NCI-H1092 treated with DMSO at 0.1 percent for 48 hours (cell line): ENCODE data around the gene C3orf22.

ENCODE experiments used
- DNase-seq: peaks from one replicate; lab custom pipeline; 2025; lab: John Stamatoyannopoulos, UW

The C3orf22 gene

GRCh38 chr3:126556637-126557414 lies 1.9 kb downstream of the C3orf22 start:
- no peak for DNase-seq

DNA sequence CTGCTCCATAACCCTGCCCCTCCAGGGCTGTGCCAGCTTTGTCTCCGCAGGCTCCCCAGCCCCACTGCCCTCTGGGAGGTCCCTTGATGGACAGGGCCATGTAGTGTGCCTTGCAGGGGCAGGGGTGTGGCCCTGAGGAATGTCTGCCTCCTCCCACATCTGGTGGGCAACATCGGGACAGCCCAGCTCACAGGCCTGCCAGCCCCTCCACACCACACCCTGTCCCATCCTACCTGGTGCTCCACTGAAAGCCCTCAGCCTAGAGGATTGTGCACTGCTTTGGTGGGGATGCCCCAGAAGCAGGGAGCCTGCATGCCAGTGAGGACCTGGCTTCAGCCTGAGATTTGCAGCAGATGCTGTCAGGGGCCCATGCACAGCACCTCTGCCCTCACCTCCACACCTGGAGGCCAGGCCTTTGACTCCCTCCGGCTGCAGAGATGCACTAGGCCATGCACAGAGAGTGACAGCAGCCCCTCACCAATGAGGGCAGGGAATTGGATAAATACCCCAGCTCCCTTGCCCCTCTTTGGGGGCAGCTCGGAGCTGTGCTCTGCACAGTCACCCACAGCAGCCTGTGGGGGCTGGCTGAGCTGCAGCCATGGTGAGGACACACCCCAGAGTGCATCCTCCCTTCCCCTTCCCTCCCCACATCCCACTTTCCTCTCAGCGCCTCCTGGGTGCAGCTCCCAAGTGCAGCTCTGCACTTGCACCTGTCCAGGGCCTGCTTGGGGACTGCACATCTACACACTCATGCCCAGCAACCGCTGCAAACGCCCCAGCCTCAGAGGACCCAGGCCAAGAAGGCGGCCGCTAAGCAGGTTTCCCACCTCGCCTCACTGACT lies 2.7 kb downstream of the C3orf22 start:
- DNase-seq: no peak

DNA sequence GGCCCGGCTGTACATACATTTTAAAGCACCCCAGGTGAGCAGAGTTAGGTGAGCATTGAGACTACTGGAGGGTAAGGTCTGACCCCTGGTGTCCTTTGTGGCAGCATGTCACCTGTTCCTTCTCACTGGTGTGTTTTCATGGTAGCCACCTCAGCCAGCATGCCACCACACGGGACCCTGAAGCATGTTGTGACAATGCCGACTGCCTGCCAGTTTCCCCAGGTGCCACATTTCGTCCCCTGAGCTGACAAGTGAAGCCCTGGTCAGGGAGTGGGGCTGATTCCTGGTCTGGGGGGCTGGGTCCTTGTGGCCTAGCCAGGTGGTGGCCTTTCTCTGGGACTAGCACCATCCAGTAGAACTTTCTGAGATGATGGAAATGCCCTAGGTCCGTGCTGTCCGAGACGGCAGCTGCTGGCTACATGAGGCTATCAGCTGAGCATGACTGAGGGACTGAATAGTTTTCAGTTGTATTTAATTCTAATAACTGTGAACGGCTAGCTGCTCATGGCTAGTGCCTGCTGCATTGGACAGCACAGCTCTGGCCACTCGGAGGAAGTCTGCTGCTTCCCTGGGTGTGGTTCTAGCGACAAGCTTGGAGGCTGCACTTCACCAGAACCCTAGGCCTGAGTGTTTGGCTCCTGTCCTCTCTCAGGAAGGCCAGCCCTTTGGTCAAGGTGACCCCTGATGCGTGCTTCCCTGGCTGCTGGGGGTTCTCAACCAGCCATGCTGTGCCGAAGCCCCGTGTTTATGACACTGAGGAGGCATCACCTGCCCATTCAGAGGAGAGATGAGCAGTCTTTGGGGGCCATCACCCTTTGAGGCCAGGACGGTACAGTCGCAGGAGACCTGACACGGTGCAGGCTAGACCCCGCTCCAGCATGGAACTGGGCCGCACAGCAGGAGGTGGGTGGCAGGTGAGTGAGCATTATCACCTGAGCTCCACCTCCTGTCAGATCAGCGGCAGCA lies 3.9 kb downstream of the C3orf22 start:
- no peak for DNase-seq

DNA sequence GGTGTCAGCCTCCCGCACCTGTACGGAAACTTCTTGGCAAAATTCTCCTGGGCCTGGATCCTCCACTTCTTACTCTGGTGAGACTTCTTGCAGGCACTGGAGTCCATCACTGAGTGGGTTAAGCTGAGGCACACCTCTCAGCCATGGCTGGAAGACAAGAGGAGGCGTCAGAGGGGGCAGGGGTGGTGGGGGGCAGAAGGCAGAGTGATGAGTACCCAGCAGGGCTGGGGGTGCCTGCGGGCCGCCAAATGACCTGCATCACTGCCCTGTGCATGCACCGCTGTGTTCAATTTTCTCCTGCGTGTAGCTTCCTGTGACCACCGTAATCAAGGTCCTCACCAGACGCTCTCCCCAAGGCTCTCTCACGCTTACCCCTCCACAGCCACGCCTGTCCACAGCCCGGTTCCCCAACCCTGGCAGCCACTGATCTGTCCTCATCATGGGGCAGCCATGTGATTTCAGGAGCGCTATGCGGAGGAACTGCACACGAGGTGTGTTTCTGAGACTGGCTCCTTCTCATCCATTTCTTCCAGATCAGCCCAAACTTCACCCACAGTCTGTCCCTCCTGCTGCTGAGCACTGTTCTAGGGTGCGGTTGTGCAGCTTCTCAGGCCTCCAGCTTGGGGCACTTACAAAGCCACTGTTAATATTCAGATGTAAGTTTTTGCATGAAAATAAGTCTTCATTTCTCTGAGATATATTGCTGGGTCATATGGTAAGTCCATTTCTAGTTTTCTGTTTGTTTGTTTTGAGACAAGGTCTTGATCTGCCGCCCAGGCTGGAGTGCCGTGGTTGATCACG lies 5.2 kb downstream of the C3orf22 start:
- no peak for DNase-seq

DNA sequence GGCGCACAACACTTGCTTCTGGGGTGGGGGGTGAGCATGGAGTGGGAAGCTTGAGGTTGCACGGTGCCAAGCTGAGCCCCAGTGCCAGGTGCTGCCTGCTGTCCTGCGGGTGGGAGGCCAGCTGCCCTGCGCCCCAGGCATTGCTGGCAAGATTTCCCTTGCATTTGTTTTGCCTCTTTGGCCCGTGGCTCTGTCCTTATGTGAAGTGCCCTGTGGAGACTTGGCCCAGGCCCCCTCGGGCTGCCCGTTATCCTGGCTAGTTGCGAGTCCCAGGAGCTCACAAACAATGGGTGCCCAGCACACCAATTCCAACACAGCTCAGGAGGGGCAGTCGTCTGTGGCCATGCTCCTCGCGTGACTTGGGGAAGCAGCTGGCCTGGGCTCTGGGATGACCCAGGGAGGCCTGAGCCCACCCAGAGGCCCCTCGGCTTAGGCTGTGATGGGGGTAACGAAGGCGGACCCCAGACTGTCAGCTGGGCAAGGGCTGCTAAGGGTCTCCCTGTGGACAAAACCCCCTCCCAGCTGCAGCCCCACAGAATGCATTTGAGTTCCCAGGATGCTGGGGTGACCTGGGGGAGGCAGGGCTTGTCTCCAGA lies 5.9 kb downstream of the C3orf22 start:
- DNase-seq: peak; percentile 17

DNA sequence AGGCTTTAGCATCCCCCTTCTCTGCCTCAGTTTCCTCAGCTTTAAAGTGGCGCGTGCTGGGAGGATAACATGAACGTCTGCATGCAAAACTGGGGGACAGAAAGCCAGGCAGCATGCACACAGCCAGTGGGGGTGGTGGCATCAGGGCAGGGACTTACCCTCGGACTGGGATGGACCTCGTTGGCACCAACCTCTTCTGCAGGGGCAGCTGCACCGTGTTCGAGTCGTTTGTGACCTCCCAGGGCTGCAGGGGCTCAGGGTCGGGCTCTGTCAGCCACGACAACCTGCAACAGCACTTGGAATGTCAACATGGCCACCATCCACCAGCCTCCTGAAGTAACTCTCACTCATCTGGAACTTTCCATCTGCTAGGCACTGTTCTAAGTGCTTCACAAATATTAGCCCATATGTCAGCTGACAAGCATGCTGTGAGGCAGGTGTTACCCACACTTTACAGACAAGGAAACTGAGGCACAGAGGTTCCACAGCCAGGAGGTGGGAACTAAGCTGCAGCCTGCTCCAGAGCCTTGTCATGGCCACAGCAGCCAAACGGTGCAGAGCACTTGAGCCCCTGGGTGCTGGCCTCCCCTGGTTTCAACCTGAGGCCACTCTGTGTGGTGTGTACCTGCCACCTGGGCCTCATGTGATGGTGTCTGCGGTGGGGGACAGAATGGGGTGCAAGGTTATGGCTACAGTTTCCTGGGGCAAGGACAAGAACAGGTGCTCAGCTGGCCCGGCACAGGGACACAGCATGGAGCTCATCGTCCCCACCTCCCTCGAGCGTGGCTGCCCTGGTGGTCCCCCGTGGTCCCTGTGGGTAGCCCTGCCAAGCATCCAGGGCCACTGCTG lies 6.7 kb downstream of the C3orf22 start:
- DNase-seq: no peak

- no peak for DNase-seq
These were observed 7.5 kb downstream of the C3orf22 start for GRCh38 chr3:126551121-126551838.

DNA sequence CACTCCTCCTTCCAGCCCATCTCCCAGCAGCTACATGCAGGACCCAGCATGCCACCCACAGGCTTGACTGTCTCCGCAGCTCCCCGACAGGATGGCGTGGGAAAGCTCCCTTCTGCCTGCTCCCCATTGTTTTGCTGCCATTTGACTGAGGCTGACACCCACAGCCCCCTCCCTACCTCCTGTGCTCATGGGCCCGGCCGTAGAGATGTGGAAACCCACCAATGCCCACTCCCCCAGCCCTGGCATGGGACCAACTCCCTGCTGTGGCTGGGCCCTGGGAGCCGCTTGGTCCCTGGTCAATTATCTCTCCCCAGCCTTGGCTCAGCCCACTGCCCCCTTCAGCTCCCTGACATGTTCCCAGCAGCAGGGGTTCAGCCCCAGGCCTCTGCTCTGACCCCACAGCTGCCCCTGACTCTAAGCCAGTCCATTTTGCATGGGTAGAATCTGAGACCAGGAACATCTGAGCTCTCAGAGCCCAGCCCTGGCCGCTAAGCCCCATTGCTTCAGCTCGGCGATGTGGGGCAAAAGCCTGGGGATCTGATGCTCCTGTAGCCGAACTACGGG lies 8.2 kb downstream of the C3orf22 start:
- peak; percentile 77 for DNase-seq

- DNase-seq: no peak
These were observed 8.8 kb downstream of the C3orf22 start for GRCh38 chr3:126549861-126550487.

DNA sequence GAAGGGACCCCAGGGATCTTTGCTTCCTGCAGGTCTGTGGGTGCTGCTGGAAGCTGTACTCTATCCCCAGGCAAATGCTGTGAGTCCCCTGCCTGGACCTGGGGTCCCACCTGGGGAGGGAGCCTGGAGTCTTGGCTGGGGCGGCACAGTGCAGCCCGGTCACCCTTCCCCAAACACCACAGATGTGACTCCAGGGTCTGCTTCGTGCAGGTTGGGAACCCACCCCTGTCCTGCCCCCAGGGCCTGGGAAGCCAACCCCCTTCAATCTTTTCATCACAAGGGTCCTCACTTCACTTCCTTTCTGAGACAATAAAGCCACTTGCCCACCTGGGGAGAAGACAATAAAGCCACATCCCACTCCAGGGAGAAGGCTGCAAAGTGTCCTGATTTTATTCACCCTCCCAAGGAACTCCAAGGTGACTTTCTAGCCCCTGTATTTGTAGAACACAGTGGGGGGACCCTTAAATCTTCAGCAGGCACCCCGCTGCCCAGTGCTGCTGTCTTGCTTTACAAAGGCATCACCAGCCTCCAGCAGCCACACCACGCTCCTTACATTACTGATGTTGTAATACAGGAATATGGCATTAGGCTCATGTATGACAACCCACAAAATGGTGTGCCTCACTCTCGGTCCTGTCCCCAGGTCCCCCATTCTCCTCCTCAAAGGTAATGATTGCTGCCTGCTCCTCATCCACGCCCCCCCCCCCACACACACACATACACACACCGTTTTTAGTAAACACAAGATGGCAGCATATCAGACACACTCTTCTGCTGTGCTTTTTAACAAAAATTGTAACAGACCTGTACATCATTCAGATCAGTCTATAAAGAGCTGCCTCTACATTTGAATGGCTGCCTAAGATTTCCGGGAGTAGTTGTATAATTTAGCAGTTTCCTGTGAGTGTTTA lies 9.9 kb downstream of the C3orf22 start:
- DNase-seq: peak; percentile 13

DNA sequence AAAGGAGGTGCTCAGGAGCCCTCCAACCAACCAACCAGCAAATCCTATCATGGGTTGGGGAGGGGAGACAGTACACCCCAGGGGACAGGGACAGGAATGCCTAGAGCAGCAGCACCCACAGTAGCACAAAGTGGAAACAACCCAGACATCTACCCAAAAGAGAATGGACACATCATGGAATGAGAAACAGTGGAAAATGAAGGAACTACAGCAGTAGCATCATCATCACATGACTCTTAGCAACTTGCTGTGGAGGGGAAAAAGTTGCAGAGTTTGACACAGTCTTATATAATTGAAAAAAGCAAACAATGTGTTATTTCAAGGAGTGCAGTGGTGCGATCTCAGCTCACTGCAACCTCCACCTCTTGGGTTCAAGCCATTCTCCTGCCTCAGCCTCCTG lies 11.0 kb downstream of the C3orf22 start:
- DNase-seq: no peak

GRCh38 chr3:126546549-126547239 lies 12.0 kb downstream of the C3orf22 start:
- DNase-seq: no peak

DNA sequence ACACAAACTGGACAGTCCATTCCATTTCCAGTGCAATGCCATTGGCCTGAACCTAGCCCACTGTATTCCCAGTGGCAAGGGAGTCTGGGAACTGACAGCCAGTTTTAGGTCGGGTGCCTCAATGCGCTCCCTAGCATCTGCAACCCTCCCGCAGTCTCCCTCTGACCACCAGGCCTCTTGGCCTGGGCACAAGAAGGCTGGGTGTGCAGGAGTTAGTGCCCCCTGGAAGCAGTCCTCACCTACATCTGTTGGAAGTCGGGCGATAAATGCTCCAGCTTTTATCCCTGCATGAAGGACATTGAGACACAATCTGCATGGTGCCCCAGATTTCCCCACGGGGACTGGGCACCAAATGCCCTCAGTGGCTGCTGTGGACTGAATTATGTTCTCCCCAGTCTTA lies 12.7 kb downstream of the C3orf22 start:
- no peak for DNase-seq

GRCh38 chr3:126545544-126545943 lies 13.2 kb downstream of the C3orf22 start:
- no peak for DNase-seq

DNA sequence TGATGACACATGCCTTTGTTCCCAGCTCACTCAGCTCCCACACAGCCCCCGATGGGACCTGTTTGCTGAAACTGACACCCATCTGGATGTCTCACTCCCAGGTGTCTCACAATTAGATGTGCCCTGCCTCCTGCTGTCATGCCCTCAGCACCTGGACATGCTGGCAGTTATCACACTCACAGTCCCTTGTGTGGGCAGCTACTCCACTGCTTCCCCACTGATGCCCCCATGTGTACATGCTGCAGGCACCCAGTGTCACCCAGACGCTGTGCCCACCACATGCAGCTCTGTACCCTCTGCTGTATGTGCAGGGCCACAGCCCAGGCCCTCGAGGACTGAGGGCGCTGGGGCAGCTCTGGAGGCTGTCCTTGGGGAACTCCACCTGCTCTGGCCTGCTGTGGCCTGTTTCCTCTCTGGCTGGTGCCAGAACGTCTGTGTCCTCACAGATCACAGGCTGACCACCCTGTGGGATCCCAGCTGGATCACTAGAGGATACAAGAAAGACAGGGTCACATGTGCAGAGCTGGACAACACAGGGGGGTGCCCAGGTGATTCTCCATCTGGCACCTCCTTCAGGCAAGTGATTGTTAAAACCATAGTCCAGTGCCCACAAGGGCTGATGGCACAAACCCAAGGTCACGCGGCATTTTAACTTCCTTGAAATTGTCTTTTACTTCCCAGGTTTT lies 14.0 kb downstream of the C3orf22 start:
- peak; percentile 16 for DNase-seq

GRCh38 chr3:126543457-126544061 lies 15.2 kb downstream of the C3orf22 start:
- DNase-seq: no peak
